GM12875 (cell line): ENCODE results near the gene CALHM4.

Source experiments
- H3K4me3 ChIP-seq: one replicate; pipeline ENCODE4 v1.5.1; 2011; ENCODE audit warnings: low read depth, low read length, control low read depth
- CTCF ChIP-seq: IDR thresholded peaks from 2 replicates; pipeline ENCODE4 v1.5.1; 2011; ENCODE audit warnings: low read depth, mild to moderate bottlenecking, control low read depth, inconsistent platforms, low read length, moderate library complexity, borderline replicate concordance; ENCODE audit not compliant: insufficient read depth

CALHM4 gene

GRCh38 chr6:116553451-116553850 lies at the start of gene CALHM4:
Gene CALHM4, plus strand, starts transcription at chr6:116553751. Its CDS starts 43 bp downstream, at chr6:116553794.
- no peak for TF ChIP-seq CTCF

GRCh38 chr6:116507324-116507723 lies 46.2 kb upstream of the CALHM4 start:
- TF ChIP-seq CTCF, result no peak
- H3K4me3 ChIP-seq, result no peak overlapping the region

More at GRCh38 chr6:116553451-116553850, at the start of gene CALHM4:
- H3K4me3 ChIP-seq, result no peak within 1 kb of the TSS

GRCh38 chr6:116508527-116508926 lies 45.0 kb upstream of the CALHM4 start:
- H3K4me3 ChIP-seq, result no peak overlapping the region
- no peak for TF ChIP-seq CTCF

GRCh38 chr6:116511424-116512110 lies 42.0 kb upstream of the CALHM4 start, which contains the start of gene CALHM5:
Gene CALHM5, plus strand, starts transcription at chr6:116511639. Its CDS starts 58 bp downstream, at chr6:116511697.
- no peak within 1 kb of the TSS for H3K4me3 ChIP-seq
- TF ChIP-seq CTCF, result peak; percentile 20; the same call in 1 of the 2 replicates

- TF ChIP-seq CTCF, result no peak
- no peak overlapping the region for H3K4me3 ChIP-seq
These were observed 41.4 kb upstream of the CALHM4 start for GRCh38 chr6:116512111-116512559.

- no peak overlapping the region for H3K4me3 ChIP-seq
- no peak for TF ChIP-seq CTCF
These were observed 40.8 kb upstream of the CALHM4 start for GRCh38 chr6:116512734-116513133.
